ENCODE results near the gene GTPBP2. TPM values are rescaled to one million over a fixed set of nuclear protein-coding genes. Genes with fewer than 3 reads are reported as not detected.
"Not testable (repeated sequence)": the region's sequence is repeated elsewhere in the genome, so short reads cannot be mapped to it uniquely, and the experiment has no call there.

Gene GTPBP2
- total RNA-seq, 2 donors from 2014 or later = 43.3 to 50.4 TPM

GRCh38 chr6:43667245-43668150, 38.4 kb upstream of the GTPBP2 start:
- intact Hi-C loops (cut with DNase I) = loop anchor here (1.0 to 5.0 kb wide), 4 partner anchors 90 to 412 kb away; partner anchors contain the start of gene VEGFA (in 1 of the 2)
- peak; percentile 93 for DNase-seq (ENCODE audit: low spot score)

- DNase-seq (ENCODE audit: low spot score) = peak; percentile 66
- intact Hi-C loops (cut with DNase I) = loop anchor here (5.0 kb wide), 3 partner anchors 91 to 411 kb away; partner anchors contain the start of gene VEGFA (in 1 of the 2)
Observed at GRCh38 chr6:43666196-43666920, 37.3 kb upstream of the GTPBP2 start.

GRCh38 chr6:43665376-43665775, 36.3 kb upstream of the GTPBP2 start:
- no peak for DNase-seq (ENCODE audit: low spot score)
- intact Hi-C loops (cut with DNase I) = loop anchor here (5.0 kb wide), 3 partner anchors 92 to 412 kb away; partner anchors contain the start of gene VEGFA (in 1 of the 2)

- DNase-seq (ENCODE audit: low spot score); intact Hi-C loops (cut with DNase I): not testable (repeated sequence)
Observed at GRCh38 chr6:43662948-43663347, 33.9 kb upstream of the GTPBP2 start.

- intact Hi-C loops (cut with DNase I) = no loop called here
- no peak for DNase-seq (ENCODE audit: low spot score)
Observed at GRCh38 chr6:43658161-43658560, 29.1 kb upstream of the GTPBP2 start.

- intact Hi-C loops (cut with DNase I) = no loop called here
- no peak for DNase-seq (ENCODE audit: low spot score)
Observed at GRCh38 chr6:43657221-43657802, 28.2 kb upstream of the GTPBP2 start.

- intact Hi-C loops (cut with DNase I); DNase-seq (ENCODE audit: low spot score): not testable (repeated sequence)
Observed at GRCh38 chr6:43652822-43653221, 23.8 kb upstream of the GTPBP2 start.

- intact Hi-C loops (cut with DNase I) = no loop called here
- DNase-seq (ENCODE audit: low spot score) = no peak
Observed at GRCh38 chr6:43648248-43648647, 19.2 kb upstream of the GTPBP2 start.

GRCh38 chr6:43647613-43648012, 18.5 kb upstream of the GTPBP2 start:
- DNase-seq (ENCODE audit: low spot score) = no peak
- intact Hi-C loops (cut with DNase I) = no loop called here

GRCh38 chr6:43645613-43645964, 16.5 kb upstream of the GTPBP2 start:
- intact Hi-C loops (cut with DNase I) = no loop called here
- DNase-seq (ENCODE audit: low spot score) = no peak

GRCh38 chr6:43644940-43645612, 16.0 kb upstream of the GTPBP2 start, which contains the start of gene RSPH9:
TSS of gene RSPH9 (plus strand) at chr6:43645036. CDS start at chr6:43645099, 63 bp downstream.
- intact Hi-C loops (cut with DNase I) = no loop called here
- DNase-seq (ENCODE audit: low spot score) = peak; percentile 89

- intact Hi-C loops (cut with DNase I) = loop anchor here in 1 of 2 donors (5.0 kb wide), 1 partner anchor 1198 kb away; no protein-coding TSS in a partner anchor
- no peak for DNase-seq (ENCODE audit: low spot score)
Observed at GRCh38 chr6:43639984-43640800, 11.1 kb upstream of the GTPBP2 start.

GRCh38 chr6:43636308-43636659, 7.2 kb upstream of the GTPBP2 start:
- intact Hi-C loops (cut with DNase I) = loop anchor here in 1 of 2 donors (5.0 kb wide), 1 partner anchor 1194 kb away; no protein-coding TSS in a partner anchor
- DNase-seq (ENCODE audit: low spot score) = no peak

- intact Hi-C loops (cut with DNase I) = loop anchor here in 1 of 2 donors (1.0 to 5.0 kb wide), 2 partner anchors 8 to 1193 kb away; no protein-coding TSS in a partner anchor
- peak; percentile 95 for DNase-seq (ENCODE audit: low spot score)
Observed at GRCh38 chr6:43635387-43636307, 6.6 kb upstream of the GTPBP2 start, which contains the start of gene MAD2L1BP. TSS of gene MAD2L1BP (plus strand) at chr6:43635840. CDS start at chr6:43635876, 36 bp downstream.

GRCh38 chr6:43634702-43635303, 5.7 kb upstream of the GTPBP2 start:
- intact Hi-C loops (cut with DNase I) = loop anchor here in 1 of 2 donors (1.0 to 5.0 kb wide), 2 partner anchors 8 to 1193 kb away; no protein-coding TSS in a partner anchor
- DNase-seq (ENCODE audit: low spot score) = no peak

GRCh38 chr6:43633002-43633401, 3.9 kb upstream of the GTPBP2 start:
- intact Hi-C loops (cut with DNase I) = not testable (repeated sequence)
- DNase-seq (ENCODE audit: low spot score) = peak; percentile 7

Data from posterior vena cava (tissue), 2 donors.